ENCODE results near the gene PBX4.

Gene PBX4

GRCh38 chr19:19643158-19644053, 24.9 kb upstream of the PBX4 start, which contains the start of gene GMIP:
TSS of gene GMIP (minus strand) at chr19:19643657. CDS start at chr19:19643529, 128 bp downstream.
- Histone ChIP-seq H3K27ac (replicated peaks) (peak within 1 kb of the TSS; percentile 96), H3K4me3 (replicated peaks; ENCODE audit: insufficient read depth, low read length) (peak within 1 kb of the TSS; percentile 82), H3K27me3 (ENCODE audit: insufficient read depth, poor library complexity, severe bottlenecking) (no peaks in the 10 kb centered on the region)
- TF ChIP-seq POLR2AphosphoS5 (IDR thresholded peaks at IDR 0.05; ENCODE audit: low read depth): peak; percentile 79
- TF ChIP-seq GABPA (IDR thresholded peaks at IDR 0.05; ENCODE audit: low read depth): peak; percentile 10; the same call in 1 of the 2 replicates
- TF ChIP-seq REST (IDR thresholded peaks at IDR 0.05; ENCODE audit: insufficient replicate concordance, low read depth): peak; percentile 59
- TF ChIP-seq SPI1 (IDR thresholded peaks at IDR 0.05; ENCODE audit: borderline replicate concordance, low read depth): peak; percentile 97
- peak; percentile 41 for TF ChIP-seq CTCF (IDR thresholded peaks at IDR 0.05; ENCODE audit: insufficient read depth, low read length)
- DNase-seq (ENCODE audit: low read depth in 1 of 2, low spot score in 1 of 2): peak; percentile 83 to 89

GRCh38 chr19:19642506-19643157, 24.1 kb upstream of the PBX4 start:
- DNase-seq (ENCODE audit: low read depth in 1 of 2, low spot score in 1 of 2): peak; percentile 61 to 63
- no peak for TF ChIP-seq REST (IDR thresholded peaks at IDR 0.05; ENCODE audit: insufficient replicate concordance, low read depth)
- peak overlapping the region; percentile 96 for H3K27ac ChIP-seq (replicated peaks)

GRCh38 chr19:19637523-19638251, 19.2 kb upstream of the PBX4 start:
- H3K4me3 ChIP-seq (replicated peaks; ENCODE audit: insufficient read depth, low read length): no peak overlapping the region

More at GRCh38 chr19:19642506-19643157, 24.1 kb upstream of the PBX4 start:
- peak overlapping the region; percentile 82 for H3K4me3 ChIP-seq (replicated peaks; ENCODE audit: insufficient read depth, low read length)
- no peaks in the 10 kb centered on the region for H3K27me3 ChIP-seq (ENCODE audit: insufficient read depth, poor library complexity, severe bottlenecking)

More at GRCh38 chr19:19637523-19638251, 19.2 kb upstream of the PBX4 start:
- H3K27me3 ChIP-seq (ENCODE audit: insufficient read depth, poor library complexity, severe bottlenecking): no peaks in the 10 kb centered on the region
- no peak for DNase-seq (ENCODE audit: low read depth in 1 of 2, low spot score in 1 of 2)
- no peak overlapping the region for H3K27ac ChIP-seq (replicated peaks)
- TF ChIP-seq POLR2AphosphoS5 (IDR thresholded peaks at IDR 0.05; ENCODE audit: low read depth) (no peak), GABPA (IDR thresholded peaks at IDR 0.05; ENCODE audit: low read depth) (no peak), REST (IDR thresholded peaks at IDR 0.05; ENCODE audit: insufficient replicate concordance, low read depth) (no peak), CTCF (IDR thresholded peaks at IDR 0.05; ENCODE audit: insufficient read depth, low read length) (no peak), SPI1 (IDR thresholded peaks at IDR 0.05; ENCODE audit: borderline replicate concordance, low read depth) (no peak)
